Ramos (cell line): ENCODE results near the gene PIKFYVE.

Experiments
- in situ Hi-C: fragments of 300-500 bp; cut with MboI; formaldehyde crosslinking; loops from one replicate; pipeline ENCODE4 v1.14.3; 2022; ENCODE audit warnings: low sequenced_read_pairs; ENCODE audit not compliant: unreplicated experiment

Gene PIKFYVE

GRCh38 chr2:208254118-208254870 lies 11.8 kb upstream of the PIKFYVE start:
- in situ Hi-C loops: loop anchor here (10.0 to 25.0 kb wide), 2 partner anchors 629 to 717 kb away; partner anchors contain the start of genes CREB1 and METTL21A

- in situ Hi-C loops: loop anchor here (10.0 to 25.0 kb wide), 2 partner anchors 630 to 718 kb away; partner anchors contain the start of genes CREB1 and METTL21A
These were observed 11.0 kb upstream of the PIKFYVE start, which contains the start of gene IDH1 for GRCh38 chr2:208254871-208255556. IDH1 (minus strand) TSS chr2:208255071; CDS start chr2:208251551, 3,520 bp downstream.

- in situ Hi-C loops: loop anchor here (10.0 to 25.0 kb wide), 2 partner anchors 631 to 718 kb away; partner anchors contain the start of genes CREB1 and METTL21A
These were observed 10.4 kb upstream of the PIKFYVE start for GRCh38 chr2:208255557-208256106.

GRCh38 chr2:208256192-208256782 lies 9.8 kb upstream of the PIKFYVE start:
- in situ Hi-C loops: loop anchor here (10.0 to 25.0 kb wide), 2 partner anchors 631 to 719 kb away; partner anchors contain the start of genes CREB1 and METTL21A

GRCh38 chr2:208256849-208257813 lies 8.9 kb upstream of the PIKFYVE start:
- in situ Hi-C loops: loop anchor here (10.0 to 25.0 kb wide), 2 partner anchors 632 to 720 kb away; partner anchors contain the start of genes CREB1 and METTL21A

- in situ Hi-C loops: loop anchor here (25.0 kb wide), 1 partner anchor 728 kb away; the partner anchor contains the start of gene CREB1
These were observed 669 bp upstream of the PIKFYVE start for GRCh38 chr2:208265371-208265800.

- in situ Hi-C loops: loop anchor here (25.0 kb wide), 1 partner anchor 729 kb away; the partner anchor contains the start of gene CREB1
These were observed 468 bp downstream of the PIKFYVE start for GRCh38 chr2:208266553-208266893.

- in situ Hi-C loops: loop anchor here (25.0 kb wide), 1 partner anchor 730 kb away; the partner anchor contains the start of gene CREB1
These were observed 881 bp downstream of the PIKFYVE start for GRCh38 chr2:208266936-208267335.

GRCh38 chr2:208267526-208267925 lies 1.5 kb downstream of the PIKFYVE start:
- in situ Hi-C loops: loop anchor here (25.0 kb wide), 1 partner anchor 730 kb away; the partner anchor contains the start of gene CREB1

- in situ Hi-C loops: loop anchor here (25.0 kb wide), 1 partner anchor 731 kb away; the partner anchor contains the start of gene CREB1
These were observed 2.3 kb downstream of the PIKFYVE start for GRCh38 chr2:208268156-208268952.

GRCh38 chr2:208269091-208269490 lies 3.0 kb downstream of the PIKFYVE start:
- in situ Hi-C loops: loop anchor here (25.0 kb wide), 1 partner anchor 732 kb away; the partner anchor contains the start of gene CREB1

- in situ Hi-C loops: loop anchor here (25.0 kb wide), 1 partner anchor 737 kb away; the partner anchor contains the start of gene CREB1
These were observed 8.7 kb downstream of the PIKFYVE start for GRCh38 chr2:208274748-208275147.

GRCh38 chr2:208278549-208278948 lies 12.5 kb downstream of the PIKFYVE start:
- in situ Hi-C loops: no loop called here

GRCh38 chr2:208279236-208279635 lies 13.2 kb downstream of the PIKFYVE start:
- in situ Hi-C loops: no loop called here

GRCh38 chr2:208280234-208280633 lies 14.2 kb downstream of the PIKFYVE start:
- in situ Hi-C loops: no loop called here

- in situ Hi-C loops: no loop called here
These were observed 14.9 kb downstream of the PIKFYVE start for GRCh38 chr2:208280933-208281332.

- in situ Hi-C loops: no loop called here
These were observed 19.8 kb downstream of the PIKFYVE start for GRCh38 chr2:208285853-208286252.

GRCh38 chr2:208294482-208295024 lies 28.5 kb downstream of the PIKFYVE start:
- in situ Hi-C loops: no loop called here
